ENCODE measurements around the gene RPUSD1. TPM values are rescaled to one million over a fixed set of nuclear protein-coding genes. Genes with fewer than 3 reads are reported as not detected.
"Not testable (repeated sequence)": the region's sequence is repeated elsewhere in the genome, so short reads cannot be mapped to it uniquely, and the experiment has no call there.

The RPUSD1 gene
- total RNA-seq, 1 donor from 2014 or later = 11.6 TPM

DNA sequence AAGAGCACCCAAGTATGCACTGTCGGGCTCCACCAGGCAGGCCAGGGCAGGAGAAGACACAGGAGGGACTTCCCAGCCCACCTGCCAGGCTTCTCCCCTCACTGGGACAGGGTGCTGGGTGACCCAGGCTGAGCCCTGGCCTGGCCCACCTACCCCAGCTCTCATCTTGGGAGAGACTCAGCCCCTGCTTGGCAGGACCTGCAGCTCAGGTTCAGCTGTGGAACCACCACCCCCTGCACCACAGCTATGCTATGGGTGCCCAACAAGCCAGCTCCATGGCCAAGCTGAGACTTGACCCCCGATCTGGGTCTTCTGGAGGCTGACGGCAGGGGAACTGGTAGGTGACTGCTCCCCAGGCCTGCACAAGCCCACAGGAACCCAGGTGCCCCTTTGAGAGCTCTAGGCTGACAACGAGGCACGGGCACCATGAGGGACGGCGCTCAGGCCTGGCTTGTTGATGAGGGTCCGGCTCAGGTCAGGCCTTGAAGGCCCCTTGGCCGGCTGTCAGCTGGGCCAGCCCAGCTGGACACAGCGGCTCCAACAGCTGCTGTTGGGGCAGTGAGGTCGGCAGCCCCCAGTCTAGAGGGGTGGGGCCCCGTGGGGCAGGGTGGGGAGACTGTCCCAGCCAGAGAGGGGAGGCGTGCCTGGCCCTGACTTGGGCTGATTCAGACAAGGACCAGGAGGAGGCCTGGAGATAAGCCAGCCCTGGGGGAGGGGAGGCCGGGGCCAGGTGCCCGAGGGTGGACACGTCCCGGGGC is 4.6 kb downstream of the RPUSD1 start:
- DNase-seq = no peak

DNA sequence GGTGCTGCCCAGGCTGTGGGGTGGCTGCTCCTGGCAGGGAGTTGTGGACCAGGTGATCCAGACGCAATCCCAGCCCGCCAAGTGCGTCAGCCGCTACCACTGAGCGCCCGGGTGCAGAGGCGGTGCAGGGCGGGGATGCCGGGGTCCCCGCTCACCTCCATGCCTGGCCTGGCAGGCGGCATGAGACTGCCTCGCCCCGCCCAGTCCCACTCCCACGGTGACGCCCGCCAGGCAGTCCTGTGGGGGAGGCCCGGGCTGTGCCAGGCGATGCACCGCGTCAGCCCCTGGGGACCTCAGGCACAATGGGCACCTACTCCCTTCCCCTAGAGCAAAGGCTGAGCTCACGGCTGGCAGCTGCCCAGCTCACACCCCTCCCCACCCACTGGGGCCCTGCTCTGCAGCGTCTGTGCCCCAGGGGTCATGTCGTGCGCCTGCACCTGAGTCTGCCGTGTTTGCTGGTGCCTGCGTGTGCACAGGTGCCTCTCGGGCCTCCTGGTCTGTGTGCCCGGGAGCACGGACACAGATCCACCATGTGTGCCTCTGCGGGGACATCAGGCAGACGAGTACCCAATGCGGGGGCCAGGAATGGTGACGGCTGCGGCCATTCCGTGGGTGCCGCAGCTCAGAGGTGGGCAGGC is 5.3 kb downstream of the RPUSD1 start:
- peak; percentile 24 for DNase-seq

DNA sequence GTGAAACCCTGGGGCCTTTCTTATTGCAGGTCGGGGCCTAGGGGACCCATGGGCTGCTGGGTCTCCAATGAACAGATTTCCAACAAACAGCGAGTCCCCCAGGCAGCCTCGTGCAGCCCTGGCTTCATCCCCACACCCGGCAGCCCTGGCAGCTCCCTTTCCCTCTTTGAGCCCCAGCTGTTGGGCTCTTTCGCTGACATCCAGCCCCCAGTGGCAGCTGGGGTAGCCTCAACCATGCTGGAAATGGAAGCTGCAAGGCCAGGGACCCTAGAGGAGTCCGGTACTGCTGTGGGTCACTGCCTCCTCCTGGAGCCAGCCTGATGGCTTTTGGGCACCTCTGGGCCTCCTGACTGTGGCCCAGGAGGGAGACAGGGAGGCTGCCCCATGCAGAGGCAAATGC is 5.9 kb downstream of the RPUSD1 start:
- peak; percentile 70 for DNase-seq

DNA sequence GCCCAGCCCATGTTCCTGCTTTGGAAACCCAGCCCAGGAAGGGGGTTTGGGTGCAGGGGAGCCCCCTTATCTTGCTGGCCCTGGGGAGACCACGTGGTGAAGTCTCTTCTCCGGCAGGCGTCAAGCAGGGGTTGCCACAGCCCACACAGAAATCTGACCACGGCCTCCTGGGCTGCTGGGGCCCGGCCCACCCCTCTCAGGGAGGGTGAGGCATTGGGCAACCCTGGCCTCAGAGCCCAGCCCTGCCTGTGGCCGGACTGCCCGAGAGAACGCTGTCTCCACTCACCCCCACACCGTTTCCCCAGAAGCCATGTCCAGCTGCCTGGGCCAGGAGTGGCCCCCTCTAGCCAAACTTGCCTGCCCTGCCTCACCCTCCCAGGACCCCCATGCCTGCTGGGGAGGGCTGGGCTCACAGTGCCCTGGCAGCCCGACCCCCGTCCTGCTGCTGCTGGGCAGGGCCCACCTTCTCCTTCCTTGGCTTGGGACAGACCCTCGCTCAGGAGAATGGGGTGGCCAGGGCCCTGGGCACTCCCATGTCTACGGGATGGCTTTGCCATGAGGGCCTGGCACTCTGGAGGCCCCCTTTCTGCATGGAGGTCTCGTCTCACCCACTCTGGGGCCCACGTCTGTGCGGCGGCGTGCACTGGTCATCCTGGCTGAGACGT is 6.7 kb downstream of the RPUSD1 start:
- no peak for DNase-seq

DNA sequence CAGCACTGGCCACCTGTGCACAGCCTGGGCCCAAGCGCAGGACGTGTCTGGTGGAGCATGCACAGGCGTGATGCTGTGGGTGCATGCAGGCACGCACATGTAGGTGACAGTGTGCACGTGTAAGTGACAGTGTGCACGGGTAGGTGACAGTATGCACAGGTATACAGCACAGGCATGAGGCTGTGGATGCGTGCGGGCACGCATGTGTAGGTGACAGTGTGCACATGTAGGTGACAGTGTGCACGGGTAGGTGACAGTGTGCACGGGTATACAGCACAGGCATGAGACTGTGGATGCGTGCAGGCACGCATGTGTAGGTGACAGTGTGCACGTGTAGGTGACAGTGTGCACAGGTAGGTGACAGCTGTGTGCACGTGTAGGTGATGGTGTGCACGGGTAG is 7.9 kb downstream of the RPUSD1 start:
- DNase-seq = no peak

DNA sequence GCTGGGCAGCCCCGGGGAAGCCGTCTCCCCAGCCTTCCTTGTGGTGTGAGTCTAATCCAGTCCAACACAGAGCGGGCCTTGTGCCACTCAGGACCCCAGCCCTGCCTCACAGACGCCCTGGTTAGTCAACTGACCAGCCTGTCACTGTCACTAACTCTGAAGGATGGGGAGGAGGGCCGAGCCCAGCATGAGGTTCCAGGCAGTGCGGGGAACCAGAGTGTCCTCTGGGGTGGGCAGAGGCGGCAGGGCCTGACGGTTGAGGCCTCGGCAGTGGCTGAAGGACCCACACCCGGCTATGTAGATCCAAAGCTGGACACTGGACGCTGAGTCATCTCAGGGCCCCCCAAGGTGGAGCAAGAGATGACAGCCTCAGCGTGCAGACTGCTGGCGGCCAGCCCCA is 8.6 kb downstream of the RPUSD1 start:
- DNase-seq = no peak

DNA sequence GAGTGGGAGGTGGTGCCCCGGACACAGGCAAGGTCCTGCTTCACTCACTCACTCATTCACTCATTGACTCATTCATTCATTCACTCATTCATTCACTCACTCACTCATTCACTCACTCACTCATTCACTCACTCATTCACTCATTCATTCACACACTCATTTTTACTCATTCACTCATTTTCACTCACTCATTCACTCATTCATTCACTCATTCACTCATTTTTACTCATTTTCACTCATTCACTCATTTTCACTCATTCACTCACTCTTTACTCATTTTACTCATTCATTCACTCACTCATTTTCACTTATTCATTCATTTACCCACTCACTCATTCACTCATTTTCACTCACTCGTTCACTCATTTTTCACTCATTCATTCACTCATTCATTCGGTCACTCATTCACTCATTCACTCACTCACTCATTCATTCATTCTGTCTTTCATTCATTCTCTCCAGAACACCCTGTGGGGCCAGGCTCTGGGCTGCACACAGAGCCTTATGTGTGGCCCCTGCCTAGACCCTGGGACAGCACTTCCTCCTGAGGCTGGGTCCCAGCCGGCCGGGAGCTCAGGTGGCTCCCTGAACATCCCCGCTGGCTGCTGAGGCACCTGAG is 9.2 kb downstream of the RPUSD1 start:
- DNase-seq = no peak

DNA sequence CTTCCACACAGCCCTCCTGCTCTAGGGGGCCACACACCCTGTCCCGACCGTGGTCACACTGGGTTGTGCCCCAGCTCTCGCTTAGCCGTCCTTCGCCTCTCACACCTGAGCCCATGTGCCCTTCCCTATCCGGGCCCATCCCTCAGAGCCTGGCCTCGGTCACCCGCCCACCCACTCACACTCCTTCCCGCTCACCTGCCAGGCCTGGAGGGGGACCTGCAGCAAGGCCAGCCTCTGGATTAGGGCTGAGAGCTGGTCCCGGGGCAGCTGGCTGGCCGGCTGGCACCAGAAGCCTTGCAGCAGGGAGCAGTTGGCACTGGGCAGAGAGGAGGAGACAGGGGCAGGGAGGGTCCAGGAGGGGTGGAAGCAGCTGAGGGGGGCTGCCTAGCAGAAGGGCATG is 9.7 kb downstream of the RPUSD1 start:
- DNase-seq = peak; percentile 28

DNA sequence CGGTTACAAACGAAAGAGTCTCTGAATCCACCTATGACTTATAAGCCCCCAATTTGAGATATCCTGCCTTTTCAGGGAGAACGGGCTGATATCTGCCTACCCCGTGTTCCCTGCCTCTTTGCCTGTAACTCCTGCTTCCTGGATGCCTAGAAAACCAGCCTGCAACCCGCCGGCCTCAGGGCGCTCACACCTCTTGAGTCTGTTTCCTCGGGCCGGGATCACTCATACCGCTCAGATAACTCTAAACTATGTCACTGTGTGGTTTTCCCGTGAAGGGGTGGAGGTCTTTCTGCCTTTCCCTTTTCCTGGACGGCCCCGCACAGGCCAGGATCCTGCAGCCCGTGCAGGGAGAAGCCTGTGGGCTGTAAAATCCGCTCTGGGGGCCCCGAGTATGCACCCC is 10.4 kb downstream of the RPUSD1 start:
- DNase-seq = no peak

DNA sequence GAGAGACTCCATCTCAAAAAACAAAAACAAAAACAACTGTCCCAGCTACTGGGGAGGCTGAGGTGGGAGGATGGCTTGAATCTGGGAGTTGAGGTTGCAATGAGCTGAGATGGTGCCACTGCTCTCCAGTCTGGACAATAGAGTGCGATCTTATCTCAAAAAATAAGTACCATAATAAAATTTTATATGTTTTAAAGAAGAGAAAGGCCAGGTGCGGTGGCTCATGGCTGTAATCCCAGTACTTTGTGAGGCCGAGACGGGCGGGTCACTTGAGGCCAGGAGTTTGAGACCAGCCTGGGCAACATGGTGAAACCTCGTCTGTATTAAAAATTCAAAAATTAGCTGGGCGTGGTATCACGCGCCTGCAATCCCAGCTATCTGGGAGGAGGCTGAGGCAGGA is 11.4 kb downstream of the RPUSD1 start:
- no peak for DNase-seq

DNA sequence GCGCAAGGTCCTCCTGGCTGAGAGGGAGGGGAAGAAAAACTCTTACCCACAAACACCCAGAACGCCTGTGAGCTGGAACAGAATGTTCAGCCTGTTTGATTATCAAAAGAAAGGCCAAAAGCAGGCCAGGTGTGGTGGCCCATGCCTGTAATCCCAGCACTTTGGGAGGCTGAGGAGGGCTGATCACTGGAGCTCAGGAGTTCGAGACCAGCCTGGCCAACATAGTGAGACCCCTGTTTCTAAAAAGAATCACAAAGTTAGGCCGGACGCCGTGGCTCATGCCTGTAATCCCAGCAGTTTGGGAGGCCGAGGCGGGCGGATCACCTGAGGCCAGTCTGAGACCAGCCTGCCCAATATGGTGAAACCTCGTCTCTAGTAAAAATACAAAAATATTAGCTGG is 11.9 kb downstream of the RPUSD1 start:
- not testable (repeated sequence) for DNase-seq

DNA sequence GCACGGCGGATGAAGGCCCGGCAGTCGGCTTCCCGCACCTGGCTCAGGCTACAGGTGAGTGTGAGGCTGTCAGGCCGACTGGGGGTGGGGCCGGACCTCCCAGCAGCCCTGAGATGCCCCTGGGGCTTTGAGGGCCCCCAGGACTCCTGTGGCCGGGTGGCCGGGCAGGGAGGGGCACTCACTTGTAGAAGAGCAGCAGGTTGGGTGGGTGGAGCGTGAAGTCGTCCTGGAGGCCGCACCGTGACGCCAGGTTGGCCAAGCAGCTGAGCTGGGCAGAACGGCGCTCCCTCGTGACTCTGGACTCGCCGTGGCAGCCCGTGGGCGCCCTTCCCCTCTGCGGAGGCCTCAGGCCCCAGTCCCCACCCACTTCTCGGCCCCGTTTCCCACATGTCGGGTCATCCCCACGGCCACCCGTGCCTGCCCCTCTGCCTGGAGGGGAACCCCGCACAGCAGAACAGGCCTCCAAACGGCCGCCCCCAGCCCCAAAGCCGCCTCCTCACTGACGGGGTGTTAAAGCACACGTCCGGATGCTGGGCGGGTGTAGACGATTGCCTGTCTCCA is 12.9 kb downstream of the RPUSD1 start:
- no peak for DNase-seq

DNA sequence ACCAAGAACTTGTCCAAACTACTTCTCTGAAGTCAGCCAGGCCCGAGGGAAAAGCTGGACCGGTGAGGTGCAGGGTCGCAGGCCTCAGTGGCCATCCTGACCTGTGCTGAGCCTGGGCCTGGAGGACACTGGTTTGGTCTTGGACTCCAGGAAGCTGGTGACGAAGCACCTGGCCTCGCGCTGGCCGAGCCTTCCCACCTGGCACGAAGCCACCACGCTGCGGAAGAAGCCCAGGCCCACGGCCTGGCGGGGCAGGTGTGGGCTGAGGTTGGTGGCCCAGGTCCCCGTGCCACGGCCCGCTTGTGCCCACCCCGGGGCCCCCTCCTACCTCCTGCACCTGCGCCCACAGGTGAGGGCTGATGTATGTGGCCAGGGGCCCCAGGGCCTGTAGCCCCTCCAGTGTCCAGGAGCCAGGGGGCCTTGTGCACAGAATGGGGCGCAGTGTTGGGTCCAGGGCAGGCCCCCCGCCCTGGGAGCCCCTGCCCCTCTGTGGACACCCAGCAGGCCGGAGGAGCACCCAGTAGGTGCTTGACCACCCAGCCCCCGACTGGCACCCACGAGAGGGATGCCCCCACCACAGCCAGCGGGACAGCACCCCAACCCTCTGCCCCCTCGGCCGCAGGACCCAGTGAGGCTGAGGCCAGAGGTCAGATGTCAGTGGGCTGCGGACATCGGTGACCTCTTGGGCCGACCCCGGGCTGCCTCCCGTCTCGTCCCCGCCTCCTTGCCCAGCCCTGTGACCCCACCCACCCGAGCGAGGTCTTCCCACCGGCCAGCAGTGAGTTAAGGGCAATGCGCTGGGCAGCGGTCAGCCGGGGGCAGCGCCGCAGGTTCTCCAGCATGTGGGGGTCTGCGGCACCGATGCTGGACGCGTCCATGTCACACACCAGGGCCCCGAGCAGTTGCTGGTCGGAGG is 13.8 kb downstream of the RPUSD1 start:
- no peak for DNase-seq

DNA sequence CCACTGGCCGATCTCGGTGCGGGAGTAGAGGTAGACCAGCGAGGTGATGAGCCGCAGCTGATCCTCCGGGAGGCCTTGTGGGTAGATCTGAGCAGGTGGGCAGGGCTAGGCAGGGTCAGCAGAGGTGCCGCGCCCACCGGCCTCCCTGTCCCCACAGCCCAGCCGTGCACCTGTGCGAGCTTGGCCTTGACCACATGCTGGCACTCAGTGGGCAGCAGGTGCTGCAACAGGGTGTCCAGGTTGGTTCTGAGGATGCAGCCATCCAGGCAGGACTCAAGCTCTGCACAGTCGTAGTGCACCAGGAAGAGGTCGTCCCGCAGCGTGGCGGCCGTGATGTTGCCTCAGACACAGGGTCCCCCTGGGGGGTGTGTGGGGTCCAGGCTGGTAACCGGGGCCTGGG is 15.2 kb downstream of the RPUSD1 start:
- no peak for DNase-seq

DNA sequence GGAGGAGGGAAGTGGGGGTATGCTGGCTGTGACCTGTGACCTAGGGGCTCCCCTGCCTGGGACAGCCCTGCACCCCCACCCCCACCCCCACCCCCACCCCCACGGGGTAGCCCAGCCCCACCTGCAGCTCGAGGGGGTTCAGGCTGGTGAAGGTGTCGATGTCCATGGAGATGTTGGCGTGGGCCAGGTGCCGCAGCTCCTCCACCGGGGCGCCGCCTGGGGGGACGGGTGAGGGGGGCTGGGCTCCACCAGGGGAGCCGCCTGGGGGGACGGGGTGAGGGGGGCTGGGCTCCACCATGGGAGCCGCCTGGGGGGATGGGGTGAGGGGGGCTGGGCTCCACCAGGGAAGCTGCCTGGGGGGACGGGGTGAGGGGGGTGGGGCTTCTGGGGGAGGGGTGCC is 17.8 kb downstream of the RPUSD1 start:
- DNase-seq = no peak

DNA sequence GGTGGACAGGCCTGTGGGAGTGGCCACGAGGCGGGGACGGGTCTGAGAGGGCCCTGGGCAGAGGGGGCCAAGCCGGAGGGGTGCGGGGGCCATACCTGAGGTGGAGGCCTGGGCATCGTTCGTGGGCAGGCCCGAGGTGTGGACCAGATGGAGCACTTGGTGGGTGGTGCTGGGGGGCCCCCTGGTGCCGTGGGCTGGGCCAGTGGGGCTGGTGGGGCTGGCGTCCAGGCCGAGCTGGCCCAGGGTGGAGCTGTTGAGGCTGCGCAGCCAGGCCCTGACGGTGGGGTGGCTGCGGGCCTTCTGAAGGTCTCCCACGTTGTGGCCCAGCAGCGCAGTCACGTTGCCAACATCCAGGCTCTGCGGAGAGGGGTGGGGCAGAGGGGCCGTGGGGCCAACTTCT is 18.2 kb downstream of the RPUSD1 start:
- DNase-seq = no peak

DNA sequence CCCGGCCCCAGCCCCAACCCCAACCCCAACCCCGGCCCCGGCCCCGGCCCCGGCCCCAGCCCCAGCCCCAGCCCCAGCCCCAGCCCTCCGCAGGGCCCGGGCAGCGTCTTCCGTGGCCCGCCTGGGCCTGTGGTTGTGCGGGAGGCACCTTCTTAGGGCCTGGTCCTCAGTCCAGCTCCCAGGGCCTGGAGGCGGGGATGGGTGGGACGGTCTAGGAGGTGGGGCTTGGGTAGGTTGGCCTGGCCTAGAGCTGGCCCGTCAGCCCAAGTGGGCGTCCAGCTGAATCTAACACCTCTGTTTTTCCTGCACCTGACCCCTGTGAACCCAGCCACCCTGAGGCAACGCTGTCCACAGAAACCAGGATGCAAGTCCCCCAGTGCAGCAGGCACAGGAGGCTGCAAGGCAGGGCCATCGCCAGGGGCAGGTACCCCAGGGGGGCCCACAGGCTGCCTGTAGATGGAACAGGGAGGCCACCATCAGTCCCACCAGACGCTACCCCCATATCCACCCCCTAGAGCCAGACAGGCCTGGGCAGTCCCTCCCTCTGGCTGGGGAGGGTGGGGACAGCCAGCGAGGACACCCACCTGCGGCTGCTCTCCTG is 18.9 kb downstream of the RPUSD1 start:
- no peak for DNase-seq

DNA sequence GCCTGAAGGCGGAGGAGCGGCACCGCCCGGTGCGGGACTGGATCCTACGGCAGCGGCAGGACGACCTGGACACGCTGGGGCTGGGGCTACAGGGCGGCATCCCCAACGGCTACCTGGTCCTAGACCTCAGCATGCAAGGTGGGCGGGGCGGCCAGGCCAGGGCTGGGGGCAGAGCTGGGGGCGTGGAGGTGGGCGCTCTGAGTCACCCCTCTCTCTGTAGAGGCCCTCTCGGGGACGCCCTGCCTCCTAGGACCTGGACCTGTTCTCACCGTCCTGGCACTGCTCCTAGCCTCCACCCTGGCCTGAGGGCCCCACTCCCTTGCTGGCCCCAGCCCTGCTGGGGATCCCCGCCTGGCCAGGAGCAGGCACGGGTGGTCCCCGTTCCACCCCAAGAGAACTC is 19.8 kb downstream of the RPUSD1 start:
- no peak for DNase-seq

DNA sequence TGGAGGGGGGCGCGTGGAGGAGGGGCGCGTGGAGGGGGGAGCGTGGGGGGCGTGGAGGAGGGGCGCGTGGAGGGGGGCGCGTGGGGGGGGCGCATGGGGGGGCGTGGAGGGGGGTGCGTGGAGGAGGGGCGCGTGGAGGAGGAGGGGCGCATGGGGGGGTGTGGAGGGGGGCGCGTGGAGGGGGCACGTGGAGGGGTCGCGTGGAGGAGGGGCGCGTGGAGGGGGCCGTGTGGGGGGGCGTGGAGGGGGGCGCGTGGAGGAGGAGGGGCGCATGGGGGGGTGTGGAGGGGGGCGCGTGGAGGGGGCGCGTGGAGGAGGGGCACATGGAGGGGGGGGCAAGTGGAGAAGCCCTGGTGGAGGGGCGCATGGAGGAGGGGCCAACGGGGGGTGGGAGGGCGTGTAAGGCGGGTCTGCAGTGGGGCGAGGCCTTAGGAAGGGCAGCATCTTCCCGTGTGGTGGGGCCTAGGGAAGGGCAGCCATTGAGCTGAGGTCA is 20.4 kb downstream of the RPUSD1 start:
- DNase-seq = no peak

DNA sequence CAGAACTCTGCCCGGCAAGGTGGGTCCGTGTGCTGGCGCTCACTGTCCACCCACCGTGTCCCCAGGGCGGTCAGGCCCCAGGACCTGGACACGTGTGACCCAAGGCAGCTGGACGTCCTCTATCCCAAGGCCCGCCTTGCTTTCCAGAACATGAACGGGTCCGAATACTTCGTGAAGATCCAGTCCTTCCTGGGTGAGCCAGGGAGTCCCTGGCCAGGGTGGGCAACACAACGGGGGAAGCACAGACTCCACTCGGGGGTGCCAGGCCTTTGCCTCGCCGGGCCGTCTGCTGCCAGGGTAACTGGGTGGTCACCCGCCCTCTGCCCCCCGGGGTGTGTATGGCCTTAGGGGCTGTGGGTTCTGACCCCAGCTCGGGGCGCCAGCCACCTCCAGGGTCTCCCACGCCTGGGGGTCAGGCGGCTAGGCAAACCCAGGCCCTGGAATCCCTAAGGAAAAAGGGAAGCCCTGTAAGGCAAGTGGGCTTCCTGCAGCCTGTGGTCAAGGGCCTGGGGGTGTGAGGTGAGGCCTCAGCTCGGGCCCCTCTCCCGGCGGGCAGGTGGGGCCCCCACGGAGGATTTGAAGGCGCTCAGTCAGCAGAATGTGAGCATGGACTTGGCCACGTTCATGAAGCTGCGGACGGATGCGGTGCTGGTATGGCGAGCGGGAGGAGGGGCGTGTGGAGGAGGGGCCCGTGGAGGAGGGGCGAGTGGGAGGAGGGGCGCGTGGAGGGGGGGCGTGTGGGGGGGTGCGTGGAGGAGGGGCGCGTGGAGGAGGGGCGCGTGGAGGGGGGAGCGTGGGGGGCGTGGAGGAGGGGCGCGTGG is 21.2 kb downstream of the RPUSD1 start:
- no peak for DNase-seq
